ENCODE results near the gene MUC5B. TPM values are rescaled to one million over a fixed set of nuclear protein-coding genes. Genes with fewer than 3 reads are reported as not detected.
"Not testable (repeated sequence)": the region's sequence is repeated elsewhere in the genome, so short reads cannot be mapped to it uniquely, and the experiment has no call there.

Gene MUC5B, protein sequence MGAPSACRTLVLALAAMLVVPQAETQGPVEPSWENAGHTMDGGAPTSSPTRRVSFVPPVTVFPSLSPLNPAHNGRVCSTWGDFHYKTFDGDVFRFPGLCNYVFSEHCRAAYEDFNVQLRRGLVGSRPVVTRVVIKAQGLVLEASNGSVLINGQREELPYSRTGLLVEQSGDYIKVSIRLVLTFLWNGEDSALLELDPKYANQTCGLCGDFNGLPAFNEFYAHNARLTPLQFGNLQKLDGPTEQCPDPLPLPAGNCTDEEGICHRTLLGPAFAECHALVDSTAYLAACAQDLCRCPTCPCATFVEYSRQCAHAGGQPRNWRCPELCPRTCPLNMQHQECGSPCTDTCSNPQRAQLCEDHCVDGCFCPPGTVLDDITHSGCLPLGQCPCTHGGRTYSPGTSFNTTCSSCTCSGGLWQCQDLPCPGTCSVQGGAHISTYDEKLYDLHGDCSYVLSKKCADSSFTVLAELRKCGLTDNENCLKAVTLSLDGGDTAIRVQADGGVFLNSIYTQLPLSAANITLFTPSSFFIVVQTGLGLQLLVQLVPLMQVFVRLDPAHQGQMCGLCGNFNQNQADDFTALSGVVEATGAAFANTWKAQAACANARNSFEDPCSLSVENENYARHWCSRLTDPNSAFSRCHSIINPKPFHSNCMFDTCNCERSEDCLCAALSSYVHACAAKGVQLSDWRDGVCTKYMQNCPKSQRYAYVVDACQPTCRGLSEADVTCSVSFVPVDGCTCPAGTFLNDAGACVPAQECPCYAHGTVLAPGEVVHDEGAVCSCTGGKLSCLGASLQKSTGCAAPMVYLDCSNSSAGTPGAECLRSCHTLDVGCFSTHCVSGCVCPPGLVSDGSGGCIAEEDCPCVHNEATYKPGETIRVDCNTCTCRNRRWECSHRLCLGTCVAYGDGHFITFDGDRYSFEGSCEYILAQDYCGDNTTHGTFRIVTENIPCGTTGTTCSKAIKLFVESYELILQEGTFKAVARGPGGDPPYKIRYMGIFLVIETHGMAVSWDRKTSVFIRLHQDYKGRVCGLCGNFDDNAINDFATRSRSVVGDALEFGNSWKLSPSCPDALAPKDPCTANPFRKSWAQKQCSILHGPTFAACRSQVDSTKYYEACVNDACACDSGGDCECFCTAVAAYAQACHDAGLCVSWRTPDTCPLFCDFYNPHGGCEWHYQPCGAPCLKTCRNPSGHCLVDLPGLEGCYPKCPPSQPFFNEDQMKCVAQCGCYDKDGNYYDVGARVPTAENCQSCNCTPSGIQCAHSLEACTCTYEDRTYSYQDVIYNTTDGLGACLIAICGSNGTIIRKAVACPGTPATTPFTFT (N-terminal part only)
- not detected for total RNA-seq

DNA sequence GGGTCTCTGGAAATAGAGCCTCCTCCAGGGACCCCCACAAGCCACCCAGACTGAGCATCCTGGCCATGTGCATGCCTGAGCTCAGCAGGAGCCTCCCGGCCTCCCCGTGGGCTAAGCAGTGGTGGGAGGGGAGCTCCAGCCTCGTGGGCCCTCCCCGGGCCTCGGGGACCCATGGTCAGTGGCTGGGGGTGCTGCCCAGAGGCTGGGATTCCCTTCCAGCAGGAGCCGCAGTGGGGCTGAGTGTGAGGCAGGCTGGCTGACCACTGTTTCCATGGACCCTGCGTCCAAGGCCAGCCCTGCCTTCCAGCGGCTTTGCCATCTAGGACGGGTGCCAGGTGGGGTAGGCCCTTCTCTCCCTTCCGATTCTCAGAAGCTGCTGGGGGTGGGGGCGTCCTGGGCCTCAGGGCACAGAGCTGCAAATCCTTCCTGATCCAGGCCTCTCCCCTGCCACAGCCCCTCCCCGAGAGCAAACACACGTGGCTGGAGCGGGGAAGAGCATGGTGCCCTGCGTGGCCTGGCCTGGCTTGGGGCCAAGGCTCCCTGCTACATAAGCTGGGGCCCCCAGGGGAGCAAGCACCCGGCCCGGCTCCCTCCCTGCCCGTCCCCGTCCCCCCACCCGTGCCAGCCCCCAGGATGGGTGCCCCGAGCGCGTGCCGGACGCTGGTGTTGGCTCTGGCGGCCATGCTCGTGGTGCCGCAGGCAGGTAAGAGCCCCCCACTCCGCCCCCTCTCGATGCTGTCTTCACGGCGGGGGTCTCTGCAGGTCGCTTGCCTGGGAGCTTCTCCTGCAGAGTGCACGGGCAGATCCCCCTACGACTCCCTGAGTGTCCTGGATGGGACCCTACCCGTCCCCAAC is at the start of gene MUC5B:
MUC5B (plus strand) TSS at position 576 of the 855 bp plus-strand sequence; CDS start at position 634, 58 bp downstream.
- DNase-seq (no peak), ATAC-seq (ENCODE audit: low read depth) (no peak)
- Mint-ChIP-seq H3K4me1 (no peaks in the 10 kb centered on the region), H3K27me3 (no peaks in the 10 kb centered on the region), H3K27ac (no peak within 1 kb of the TSS), H3K36me3 (no peaks in the 10 kb centered on the region), H3K4me3 (no peak within 1 kb of the TSS), H3K9me3 (no peaks in the 10 kb centered on the region)
- POLR2A ChIA-PET = no interaction called here

DNA sequence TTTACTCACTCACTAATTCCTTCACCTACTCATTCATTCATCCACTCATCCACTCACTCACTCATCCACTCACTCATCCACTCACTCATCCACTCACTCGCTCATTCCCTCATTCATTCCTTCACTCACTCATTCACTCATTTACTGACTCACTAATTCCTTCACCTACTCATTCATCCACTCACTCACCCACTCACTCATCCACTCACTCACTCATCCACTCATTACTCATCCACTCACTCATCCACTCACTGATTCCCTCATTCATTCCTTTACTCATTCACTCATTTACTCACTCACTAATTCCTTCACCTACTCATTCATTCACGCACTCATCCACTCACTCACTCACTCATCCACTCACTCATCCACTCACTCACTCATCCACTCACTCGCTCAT is 49.5 kb upstream of the MUC5B start:
- ATAC-seq (ENCODE audit: low read depth); POLR2A ChIA-PET; H3K36me3 Mint-ChIP-seq; H3K4me1 Mint-ChIP-seq; H3K27ac Mint-ChIP-seq; H3K4me3 Mint-ChIP-seq; DNase-seq; H3K27me3 Mint-ChIP-seq: not testable (repeated sequence)
- peaks cover 14% of the 10 kb centered on the region for H3K9me3 Mint-ChIP-seq

DNA sequence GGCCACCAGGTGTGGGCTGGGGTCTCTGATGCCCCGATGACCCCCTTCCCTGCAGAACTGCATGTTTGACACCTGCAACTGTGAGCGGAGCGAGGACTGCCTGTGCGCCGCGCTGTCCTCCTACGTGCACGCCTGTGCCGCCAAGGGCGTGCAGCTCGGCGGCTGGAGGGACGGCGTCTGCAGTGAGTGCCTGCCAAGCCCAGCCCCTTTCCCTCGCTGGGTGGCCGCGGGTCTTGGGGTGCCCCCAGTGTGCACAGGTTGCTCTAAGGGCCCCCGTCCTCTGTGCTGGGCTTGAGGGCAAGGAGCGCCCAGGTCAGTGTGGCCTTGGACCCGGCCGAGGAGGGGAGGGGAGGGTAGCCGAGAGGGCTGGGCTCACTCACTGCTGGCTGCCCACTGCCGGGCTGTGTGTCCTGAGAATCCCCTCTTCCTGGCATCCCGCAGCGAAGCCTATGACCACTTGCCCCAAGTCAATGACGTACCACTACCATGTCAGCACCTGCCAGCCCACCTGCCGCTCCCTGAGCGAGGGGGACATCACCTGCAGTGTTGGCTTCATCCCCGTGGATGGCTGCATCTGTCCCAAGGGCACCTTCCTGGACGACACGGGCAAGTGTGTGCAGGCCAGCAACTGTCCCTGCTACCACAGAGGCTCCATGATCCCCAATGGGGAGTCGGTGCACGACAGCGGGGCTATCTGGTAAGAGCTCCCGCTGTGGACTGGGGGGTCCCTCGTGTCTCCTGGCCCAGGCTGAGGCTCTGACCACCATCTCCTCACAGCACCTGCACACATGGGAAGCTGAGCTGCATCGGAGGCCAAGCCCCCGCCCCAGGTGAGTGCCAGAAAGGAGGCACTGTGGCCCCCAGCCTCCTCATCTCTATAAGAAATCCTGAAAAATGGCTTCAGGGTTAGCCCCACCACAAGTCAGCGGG is 48.2 kb upstream of the MUC5B start:
- H3K4me3 Mint-ChIP-seq = no peak overlapping the region
- peaks cover 14% of the 10 kb centered on the region for H3K9me3 Mint-ChIP-seq
- ATAC-seq (ENCODE audit: low read depth) (no peak), DNase-seq (no peak)
- H3K4me1 Mint-ChIP-seq = peaks cover 2% of the 10 kb centered on the region
- POLR2A ChIA-PET = no interaction called here
- no peaks in the 10 kb centered on the region for H3K27me3 Mint-ChIP-seq
- H3K36me3 Mint-ChIP-seq = peaks cover 4% of the 10 kb centered on the region
- H3K27ac Mint-ChIP-seq = no peak overlapping the region

DNA sequence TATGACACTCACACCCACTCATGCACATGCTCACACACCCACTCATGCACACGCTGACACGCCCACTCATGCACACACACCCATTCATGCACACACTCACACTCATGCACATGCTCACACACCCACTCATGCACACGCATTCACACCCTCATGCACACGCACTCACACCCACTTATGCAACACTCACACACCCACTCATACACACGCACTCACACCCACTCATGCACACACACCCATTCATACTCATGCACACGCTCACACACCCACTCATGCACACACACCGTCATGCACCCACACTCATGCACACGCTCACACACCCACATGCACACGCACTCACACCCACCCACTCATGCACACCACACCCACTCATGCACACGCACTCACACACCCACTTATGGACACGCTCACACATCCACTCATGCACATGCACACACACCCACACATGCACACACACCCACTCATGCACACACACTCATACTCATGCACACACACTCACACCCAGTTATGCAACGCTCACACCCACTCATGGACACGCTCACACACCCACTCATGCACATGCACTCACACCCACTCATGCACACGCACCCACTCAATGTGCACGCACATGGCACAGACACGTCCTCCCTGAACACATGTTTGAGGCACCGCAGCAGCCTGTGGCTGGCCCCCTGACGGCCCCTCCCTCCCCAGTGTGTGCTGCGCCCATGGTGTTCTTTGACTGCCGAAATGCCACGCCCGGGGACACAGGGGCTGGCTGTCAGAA is 47.2 kb upstream of the MUC5B start:
- peaks cover 2% of the 10 kb centered on the region for H3K4me1 Mint-ChIP-seq
- DNase-seq = no peak
- POLR2A ChIA-PET = no interaction called here
- H3K9me3 Mint-ChIP-seq = peaks cover 14% of the 10 kb centered on the region
- H3K27me3 Mint-ChIP-seq = no peaks in the 10 kb centered on the region
- peaks cover 4% of the 10 kb centered on the region for H3K36me3 Mint-ChIP-seq
- no peak overlapping the region for H3K27ac Mint-ChIP-seq
- no peak overlapping the region for H3K4me3 Mint-ChIP-seq
- ATAC-seq (ENCODE audit: low read depth) = no peak

DNA sequence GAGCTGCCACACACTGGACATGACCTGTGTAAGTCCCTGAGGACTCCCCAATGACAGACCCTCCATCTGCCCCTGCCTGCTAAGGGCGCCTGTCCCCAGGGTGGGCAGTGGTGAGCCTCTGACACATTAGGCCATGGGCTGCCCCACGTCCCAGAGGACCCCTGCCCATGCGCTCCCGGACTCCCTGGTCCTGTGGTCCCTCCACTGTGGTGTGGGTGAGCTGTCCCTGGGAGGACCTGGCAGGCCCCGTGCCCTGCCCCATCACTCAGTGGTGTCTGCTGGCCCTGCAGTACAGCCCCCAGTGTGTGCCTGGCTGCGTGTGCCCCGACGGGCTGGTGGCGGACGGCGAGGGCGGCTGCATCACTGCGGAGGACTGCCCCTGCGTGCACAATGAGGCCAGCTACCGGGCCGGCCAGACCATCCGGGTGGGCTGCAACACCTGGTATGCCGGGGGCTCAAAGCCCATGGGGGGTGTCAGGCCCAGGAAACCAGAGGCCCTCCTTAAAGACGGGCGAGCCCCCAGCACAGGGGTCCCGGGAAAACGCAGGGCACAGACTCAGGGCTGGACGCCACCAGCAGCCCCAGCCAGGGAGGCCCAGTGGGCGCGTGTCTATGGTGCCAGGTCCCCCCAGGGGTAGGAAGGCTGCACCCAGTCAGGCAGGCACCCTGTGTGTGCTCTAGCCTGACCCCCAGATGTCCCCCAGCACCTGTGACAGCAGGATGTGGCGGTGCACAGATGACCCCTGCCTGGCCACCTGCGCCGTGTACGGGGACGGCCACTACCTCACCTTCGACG is 46.4 kb upstream of the MUC5B start:
- Mint-ChIP-seq H3K9me3 (peaks cover 10% of the 10 kb centered on the region), H3K36me3 (no peaks in the 10 kb centered on the region)

DNA sequence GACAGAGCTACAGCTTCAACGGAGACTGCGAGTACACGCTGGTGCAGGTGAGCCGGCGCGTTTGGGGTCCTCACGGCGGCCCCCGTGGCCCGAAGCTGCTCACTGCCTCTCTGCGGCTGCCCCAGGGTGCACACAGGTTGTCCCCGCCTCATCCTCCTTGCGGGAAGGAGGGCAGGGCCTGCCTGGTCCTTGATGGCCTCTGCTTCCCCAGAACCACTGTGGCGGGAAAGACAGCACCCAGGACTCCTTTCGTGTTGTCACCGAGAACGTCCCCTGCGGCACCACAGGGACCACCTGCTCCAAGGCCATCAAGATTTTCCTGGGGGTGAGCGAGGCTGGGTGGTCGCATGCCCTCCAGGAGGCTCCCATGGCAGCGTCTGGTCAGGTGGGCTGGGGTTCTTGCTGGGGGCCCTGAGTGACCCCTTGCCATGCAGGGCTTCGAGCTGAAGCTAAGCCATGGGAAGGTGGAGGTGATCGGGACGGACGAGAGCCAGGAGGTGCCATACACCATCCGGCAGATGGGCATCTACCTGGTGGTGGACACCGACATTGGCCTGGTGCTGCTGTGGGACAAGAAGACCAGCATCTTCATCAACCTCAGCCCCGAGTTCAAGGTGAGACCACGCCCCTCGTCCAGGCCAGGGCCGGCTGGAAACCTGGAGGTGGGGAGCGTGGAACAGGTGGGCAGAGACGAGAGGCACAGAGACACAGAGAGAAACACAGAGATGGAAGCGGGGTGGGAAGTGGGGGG is 45.7 kb upstream of the MUC5B start:
- Mint-ChIP-seq H3K36me3 (no peaks in the 10 kb centered on the region), H3K27ac (no peak overlapping the region), H3K9me3 (peaks cover 6% of the 10 kb centered on the region), H3K4me1 (no peaks in the 10 kb centered on the region), H3K27me3 (no peaks in the 10 kb centered on the region), H3K4me3 (no peak overlapping the region)
- POLR2A ChIA-PET = no interaction called here
- no peak for ATAC-seq (ENCODE audit: low read depth)
- no peak for DNase-seq

More for the DNA sequence above, 46.4 kb upstream of the MUC5B start:
- no peak overlapping the region for H3K27ac Mint-ChIP-seq
- peaks cover 2% of the 10 kb centered on the region for H3K4me1 Mint-ChIP-seq
- no peak for DNase-seq
- ATAC-seq (ENCODE audit: low read depth) = no peak
- H3K4me3 Mint-ChIP-seq = no peak overlapping the region
- H3K27me3 Mint-ChIP-seq = no peaks in the 10 kb centered on the region
- POLR2A ChIA-PET = no interaction called here

DNA sequence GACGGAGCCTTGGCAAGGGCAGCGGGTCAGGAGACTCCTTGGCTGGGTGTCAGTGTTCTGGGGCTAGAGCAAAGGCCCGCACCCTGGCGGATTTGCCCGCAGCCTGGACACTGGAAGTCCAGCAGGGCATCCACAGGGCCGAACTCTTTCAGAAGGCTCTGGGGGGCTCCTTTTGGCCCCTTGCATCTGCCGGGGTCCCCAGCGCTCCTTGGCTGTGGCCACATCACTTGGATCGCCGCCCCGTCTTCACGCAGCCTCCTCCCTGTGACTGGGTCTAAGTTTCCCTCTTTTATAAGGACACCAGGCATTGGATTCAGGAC is 45.1 kb upstream of the MUC5B start:
- no peaks in the 10 kb centered on the region for H3K4me1 Mint-ChIP-seq
- H3K27me3 Mint-ChIP-seq = no peaks in the 10 kb centered on the region
- POLR2A ChIA-PET = no interaction called here
- no peaks in the 10 kb centered on the region for H3K36me3 Mint-ChIP-seq
- ATAC-seq (ENCODE audit: low read depth) (no peak), DNase-seq (no peak)
- peaks cover 6% of the 10 kb centered on the region for H3K9me3 Mint-ChIP-seq
- H3K4me3 Mint-ChIP-seq = no peak overlapping the region
- H3K27ac Mint-ChIP-seq = no peak overlapping the region

DNA sequence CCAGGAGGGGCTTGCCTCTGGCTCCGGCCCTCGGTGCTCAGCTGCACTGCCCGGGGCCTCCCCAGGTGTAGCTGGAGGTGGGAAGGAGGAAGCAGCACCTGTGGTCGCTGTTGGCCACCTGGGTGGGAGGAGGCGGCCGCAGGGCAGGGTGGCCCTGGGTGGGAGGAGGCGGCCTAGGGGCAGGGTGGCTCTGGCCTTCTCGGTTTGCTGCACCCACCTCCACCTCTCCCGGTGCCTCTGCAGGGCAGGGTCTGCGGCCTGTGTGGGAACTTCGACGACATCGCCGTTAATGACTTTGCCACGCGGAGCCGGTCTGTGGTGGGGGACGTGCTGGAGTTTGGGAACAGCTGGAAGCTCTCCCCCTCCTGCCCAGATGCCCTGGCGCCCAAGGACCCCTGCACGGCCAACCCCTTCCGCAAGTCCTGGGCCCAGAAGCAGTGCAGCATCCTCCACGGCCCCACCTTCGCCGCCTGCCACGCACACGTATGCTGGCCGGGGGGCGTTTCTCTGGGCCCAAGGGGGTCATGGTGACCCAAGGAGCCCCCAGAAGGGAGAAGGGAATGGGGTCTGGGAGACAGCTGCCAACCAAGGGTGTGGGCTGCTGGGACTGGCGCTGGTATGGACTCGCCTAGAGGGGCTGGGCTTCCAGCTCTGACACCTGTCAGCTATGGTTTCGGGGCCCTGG is 44.5 kb upstream of the MUC5B start:
- no peak for ATAC-seq (ENCODE audit: low read depth)
- peaks cover 6% of the 10 kb centered on the region for H3K9me3 Mint-ChIP-seq
- H3K27ac Mint-ChIP-seq = no peak overlapping the region
- H3K4me3 Mint-ChIP-seq = no peak overlapping the region
- H3K36me3 Mint-ChIP-seq = no peaks in the 10 kb centered on the region
- DNase-seq = no peak
- no peaks in the 10 kb centered on the region for H3K4me1 Mint-ChIP-seq
- POLR2A ChIA-PET = no interaction called here
- no peaks in the 10 kb centered on the region for H3K27me3 Mint-ChIP-seq

DNA sequence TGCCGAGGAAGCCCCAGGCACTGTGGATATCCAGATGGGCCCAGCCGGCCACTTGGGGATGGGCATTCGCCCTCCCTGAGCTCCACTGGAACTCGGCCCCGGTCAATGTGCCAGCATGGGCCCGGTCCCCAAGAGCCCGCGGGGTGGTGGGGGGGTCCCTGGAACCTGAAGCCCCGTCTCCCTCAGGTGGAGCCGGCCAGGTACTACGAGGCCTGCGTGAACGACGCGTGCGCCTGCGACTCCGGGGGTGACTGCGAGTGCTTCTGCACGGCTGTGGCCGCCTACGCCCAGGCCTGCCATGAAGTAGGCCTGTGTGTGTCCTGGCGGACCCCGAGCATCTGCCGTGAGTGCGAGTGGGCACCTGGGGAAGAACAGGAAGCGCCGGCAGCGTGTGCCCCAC is 44.0 kb upstream of the MUC5B start:
- no peaks in the 10 kb centered on the region for H3K4me1 Mint-ChIP-seq
- POLR2A ChIA-PET = no interaction called here
- no peaks in the 10 kb centered on the region for H3K27me3 Mint-ChIP-seq
- H3K4me3 Mint-ChIP-seq = no peak overlapping the region
- no peak overlapping the region for H3K27ac Mint-ChIP-seq
- DNase-seq (no peak), ATAC-seq (ENCODE audit: low read depth) (no peak)
- no peaks in the 10 kb centered on the region for H3K36me3 Mint-ChIP-seq
- H3K9me3 Mint-ChIP-seq = peaks cover 6% of the 10 kb centered on the region

DNA sequence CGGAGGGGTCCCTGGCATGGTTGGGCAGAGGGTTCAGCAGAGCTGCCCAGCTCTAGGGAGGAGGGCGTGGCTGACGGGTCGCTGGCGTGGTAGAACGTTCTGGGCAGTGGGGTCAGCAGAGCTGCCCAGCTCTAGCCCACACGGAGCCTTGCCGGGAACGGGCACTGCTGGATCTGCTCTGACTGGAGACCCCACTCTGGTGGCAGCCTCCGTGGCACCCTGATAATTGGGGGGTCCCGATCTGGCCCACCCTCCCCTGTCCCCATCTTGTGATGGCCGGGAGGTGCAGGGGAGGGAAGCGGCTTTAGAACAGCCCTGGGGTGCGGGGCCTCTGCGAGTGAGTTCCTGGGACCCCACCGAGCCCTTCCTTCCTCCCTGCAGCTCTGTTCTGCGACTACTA is 43.2 kb upstream of the MUC5B start:
- no peak overlapping the region for H3K27ac Mint-ChIP-seq
- no peaks in the 10 kb centered on the region for H3K36me3 Mint-ChIP-seq
- no peaks in the 10 kb centered on the region for H3K27me3 Mint-ChIP-seq
- ATAC-seq (ENCODE audit: low read depth) (no peak), DNase-seq (no peak)
- peaks cover 6% of the 10 kb centered on the region for H3K9me3 Mint-ChIP-seq
- POLR2A ChIA-PET = no interaction called here
- H3K4me3 Mint-ChIP-seq = no peak overlapping the region
- no peaks in the 10 kb centered on the region for H3K4me1 Mint-ChIP-seq
